K562 (cell line): Measurements from ENCODE around the gene OR6S1. TPM values are rescaled to one million over a fixed set of nuclear protein-coding genes. Genes with fewer than 3 reads are reported as not detected.

Experiments
- ATAC-seq: fragments of 200-7000 bp; cut with Tn5 transposase; 3 replicates; pipeline ENCODE4 v1.9.1; 2020; ENCODE audit warnings: moderate library complexity
- BruUV-seq: library from RNA; stranded (reverse); fragments of 400-500 nt; replicated peaks from 2 replicates; lab custom pipeline; 2021; lab: Mats Ljungman, UMichigan
- CTCF ChIA-PET: fragments of 300-600 bp; formaldehyde crosslinking; extraction: SDS; loops from one replicate; lab custom pipeline; 2021; ENCODE audit warnings: low intra/inter-chr PET ratio; lab: Yijun Ruan, JAX
- POLR2A ChIA-PET: fragments of 300-600, 350-650 bp; sonication (Branson Sonifier 250); formaldehyde crosslinking; extraction: SDS; loops from one replicate; lab custom pipeline; 2021; ENCODE audit warnings: antibody characterized with exemption, inconsistent platforms; lab: Yijun Ruan, JAX
- DNase-seq, 4 experiments: peaks; one replicate each; pipeline versions ENCODE4 v3.0.0 to v3.0.0-alpha.2; 2011 to 2018; ENCODE audit warnings: low spot score in 3 of 4, mixed read lengths in 3 of 4; ENCODE audit errors: extremely low read depth in 1 of 4
- FAIRE-seq: peaks from 2 replicates; lab custom pipeline; 2011; peaks lifted over from hg19 to GRCh38; lab: Jason Lieb, UNC
- H2AFZ ChIP-seq: 2 replicates; pipeline ENCODE4 v1.6.0; 2011; ENCODE audit warnings: low read depth, low read length, control low read depth, inconsistent platforms
- H3K27ac ChIP-seq: fragments of 200-600 bp; 3 replicates; pipeline ENCODE4 v1.8.0; 2011; ENCODE audit warnings: low read depth, mild to moderate bottlenecking, control low read depth, inconsistent platforms, low read length, moderate library complexity, mixed read lengths; ENCODE audit errors: extremely low read depth
- H3K27me3 ChIP-seq, 2 experiments: fragments of 300-600 bp in 1 of 2; 2 replicates in 1 of 2; 3 replicates in 1 of 2; pipeline versions ENCODE4 v1.6.0 to v1.8.0; 2011; ENCODE audit warnings: inconsistent platforms in 2 of 2, low read length in 2 of 2, mild to moderate bottlenecking in 1 of 2, mixed read lengths in 1 of 2, moderate library complexity in 1 of 2; ENCODE audit not compliant: control insufficient read depth in 2 of 2, insufficient read depth in 2 of 2
- H3K36me3 ChIP-seq: fragments of 300-600 bp; 3 replicates; pipeline ENCODE4 v1.8.0; 2011; ENCODE audit warnings: mild to moderate bottlenecking, low read length, inconsistent platforms; ENCODE audit not compliant: control insufficient read depth, insufficient read depth
- H3K4me1 ChIP-seq, 2 experiments: fragments of 200-600 bp in 1 of 2; replicated peaks in 1 of 2; 2 replicates in 1 of 2; 3 replicates in 1 of 2; pipeline versions ENCODE4 v1.5.1 to v1.8.0; 2011; ENCODE audit warnings: inconsistent platforms in 2 of 2, low read length in 2 of 2, mild to moderate bottlenecking in 1 of 2, mixed read lengths in 1 of 2, moderate library complexity in 1 of 2; ENCODE audit not compliant: control insufficient read depth in 2 of 2, insufficient read depth in 2 of 2
- H3K4me2 ChIP-seq: 2 replicates; pipeline ENCODE4 v1.6.1; 2011; ENCODE audit warnings: low read length, control low read depth, inconsistent platforms, mixed read lengths; ENCODE audit not compliant: insufficient read depth
- H3K4me3 ChIP-seq: fragments of 200-600 bp; sonication (generic), shearing (Covaris generic); 2 replicates; pipeline ENCODE4 v1.5.1; 2016; ENCODE audit warnings: control low read depth, inconsistent platforms
- H3K79me2 ChIP-seq: fragments of 200-600 bp; 3 replicates; pipeline ENCODE4 v1.8.0; 2011; ENCODE audit warnings: low read length, inconsistent platforms; ENCODE audit not compliant: control insufficient read depth, insufficient read depth
- H3K9ac ChIP-seq, 2 experiments: 2 replicates each; pipeline versions ENCODE4 v1.6.0 to v1.6.1; 2011; ENCODE audit warnings: low read depth in 2 of 2, low read length in 2 of 2, control low read depth in 1 of 2, inconsistent platforms in 1 of 2, mild to moderate bottlenecking in 1 of 2, mixed read lengths in 1 of 2; ENCODE audit not compliant: insufficient read depth in 1 of 2
- H3K9me1 ChIP-seq: one replicate; pipeline ENCODE4 v1.6.0; 2011; ENCODE audit warnings: inconsistent platforms, mild to moderate bottlenecking, low read length, moderate library complexity; ENCODE audit not compliant: control insufficient read depth, insufficient read depth
- H3K9me3 ChIP-seq: replicated peaks from 2 replicates; pipeline ENCODE4 v1.5.1; 2011; ENCODE audit warnings: low read depth, low read length, inconsistent platforms; ENCODE audit not compliant: control insufficient read depth, insufficient read depth
- H4K20me1 ChIP-seq: replicated peaks from 2 replicates; pipeline ENCODE4 v1.6.1; 2011; ENCODE audit warnings: low read length, inconsistent platforms, mixed read lengths; ENCODE audit not compliant: control insufficient read depth, insufficient read depth
- ARID1B ChIP-seq: fragments of 450-650 bp; IDR thresholded peaks from 2 replicates; pipeline ENCODE4 v1.6.1; 2016; ENCODE audit warnings: antibody characterized with exemption, mild to moderate bottlenecking, inconsistent platforms
- ASH1L ChIP-seq: fragments of 450-650 bp; IDR thresholded peaks from 2 replicates; pipeline ENCODE4 v1.6.1; 2018; ENCODE audit warnings: borderline replicate concordance, mild to moderate bottlenecking, low read depth; ENCODE audit not compliant: partially characterized antibody
- CBX1 ChIP-seq: sonication (generic); IDR thresholded peaks from 2 replicates; pipeline ENCODE4 v1.6.1; 2016; ENCODE audit warnings: antibody characterized with exemption, low read depth, mild to moderate bottlenecking
- FOXM1 ChIP-seq, 2 experiments: fragments of 450-650 bp in 1 of 2; sonication (generic) in 1 of 2; formaldehyde crosslinking in 1 of 2; IDR thresholded peaks; 2 replicates each; pipeline versions ENCODE4 v1.6.1 to v1.9.0; 2017 to 2022; ENCODE audit warnings: low read depth in 2 of 2, mild to moderate bottlenecking in 2 of 2, missing genetic modification reagents in 1 of 2, moderate library complexity in 1 of 2
- HLTF ChIP-seq: fragments of 450-650 bp; IDR thresholded peaks from 2 replicates; pipeline ENCODE4 v1.6.1; 2016
- MEF2A ChIP-seq: IDR thresholded peaks from 2 replicates; pipeline ENCODE4 v1.6.1; 2011; ENCODE audit warnings: low read depth, mild to moderate bottlenecking, low read length, moderate library complexity; ENCODE audit not compliant: control insufficient read depth
- PHF8 ChIP-seq: fragments of 200-600 bp; sonication (generic); IDR thresholded peaks from 2 replicates; pipeline ENCODE4 v1.6.1; 2012; ENCODE audit warnings: mixed run types, mild to moderate bottlenecking, inconsistent platforms, low read length, moderate library complexity, borderline replicate concordance
- PHTF2 ChIP-seq: fragments of 250-450 bp; sonication (Bioruptor Pico); IDR thresholded peaks from 2 replicates; pipeline ENCODE4 v1.5.0; 2021; ENCODE audit warnings: mild to moderate bottlenecking
- POLR3G ChIP-seq: IDR thresholded peaks from 2 replicates; pipeline ENCODE4 v1.6.1; 2011; ENCODE audit not compliant: insufficient read length, insufficient replicate concordance; ENCODE audit errors: extremely low read depth
- TARDBP ChIP-seq: fragments of 450-650 bp; IDR thresholded peaks from 2 replicates; pipeline ENCODE4 v1.6.1; 2016
- WGBS: fragments of 100-300 bp; shearing (Covaris generic); methylation state at CpG from one replicate; pipeline ENCODE4 v1.1.6; 2016; ENCODE audit warnings: low coverage, mixed read lengths; ENCODE audit not compliant: insufficient coverage; ENCODE audit errors: missing lambda C conversion rate; 5-methylcytosine and 5-hydroxymethylcytosine counted together
- in situ Hi-C: fragments of 300-500 bp; cut with MboI; formaldehyde crosslinking; loops from 4 replicates; pipeline ENCODE4 v1.15.0; 2018; ENCODE audit warnings: inconsistent platforms, mixed read lengths
- intact Hi-C: fragments of 100-400 bp; cut with micrococcal nuclease; formaldehyde crosslinking; loops from 2 replicates; pipeline ENCODE4 v1.14.2; 2022
- polyA plus RNA-seq, 8 experiments: library from polyadenylated mRNA; depleted of rRNA in 4 of 8; stranded (reverse) in 5 of 8; unstranded in 3 of 8; fragments of >200 nt; fragmentation: Nextera tagmentation in 2 of 8; fragmentation: Illumina TruSeq in 1 of 8; extraction: Ambion mirVana in 2 of 8; extraction: Trizol in 1 of 8; gene quantifications; 2 replicates each; pipeline versions ENCODE4 v1.2.1 to v1.2.3, GENCODE V29; 2011 to 2014; ENCODE audit warnings: inconsistent platforms in 1 of 8, missing spikeins in 1 of 8
- total RNA-seq, 7 experiments: library from RNA; depleted of rRNA in 6 of 7; stranded (reverse); fragments of >200 nt in 6 of 7; fragmentation: Illumina TruSeq in 2 of 7; extraction: Trizol in 2 of 7; gene quantifications; 2 replicates each; pipeline versions ENCODE4 v1.2.1 to v1.2.3, GENCODE V29; 2011 to 2021; ENCODE audit warnings: low replicate concordance in 1 of 7
- TF ChIP-seq, protein P1 (sequence below): fragments of 250-450 bp; sonication (Bioruptor Pico); IDR thresholded peaks from 2 replicates; pipeline ENCODE4 v1.5.0; 2020; ENCODE audit warnings: mild to moderate bottlenecking, borderline replicate concordance
- TF ChIP-seq, protein P2 (sequence below): fragments of 250-450 bp; sonication (Bioruptor Pico); IDR thresholded peaks from 2 replicates; pipeline ENCODE4 v1.4.0; 2020; ENCODE audit warnings: mild to moderate bottlenecking, moderate library complexity, borderline replicate concordance
- TF ChIP-seq, protein P3 (sequence below): fragments of 450-650 bp; formaldehyde crosslinking; conservative IDR thresholded peaks from 2 replicates; pipeline ENCODE4 v1.4.0; 2022; ENCODE audit warnings: mild to moderate bottlenecking, missing genetic modification characterization
- TF ChIP-seq, protein P4 (sequence below): fragments of 450-650 bp; formaldehyde crosslinking; IDR thresholded peaks from 2 replicates; pipeline ENCODE4 v1.4.0; 2020; ENCODE audit warnings: mild to moderate bottlenecking, moderate library complexity

Gene OR6S1
- total and polyA plus RNA-seq, 9 of the 15 experiments (the other 6 are each of a cell fraction or from before 2014, with no cell fraction given) = not detected

DNA sequence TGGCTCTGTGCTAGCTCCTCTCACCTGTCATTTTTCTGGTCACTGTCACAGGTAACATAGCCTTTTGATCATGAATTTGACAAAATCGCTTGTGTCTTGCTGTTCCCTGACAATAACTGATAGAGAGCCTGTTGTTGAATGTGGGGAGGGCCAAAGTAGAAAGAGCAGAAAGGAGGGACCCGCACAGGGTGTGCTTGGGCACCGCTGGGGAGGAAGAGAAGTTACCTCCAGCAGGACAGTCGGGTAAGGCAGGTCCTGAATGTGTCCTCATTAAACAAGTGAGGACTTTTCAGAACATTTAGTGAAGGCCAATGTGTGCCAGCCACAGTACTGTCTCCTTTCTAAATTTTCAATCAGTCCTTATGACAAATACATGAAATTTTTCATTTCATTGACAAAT, 50.3 kb downstream of the OR6S1 start, which contains the start of gene RNASE12:
Gene RNASE12, minus strand, starts transcription at position 142 of the 400 bp plus-strand sequence. CDS start 653 bp downstream, outside the sequence.
- ChIA-PET CTCF (no interaction called here), POLR2A (interaction anchor here (0.9 kb wide), 2 partner anchors 135 to 248 kb away, joined by 3 read pairs; no protein-coding TSS in a partner anchor)
- Histone ChIP-seq H3K27ac (peak within 1 kb of the TSS; percentile 50), H3K79me2 (no peaks in the 10 kb centered on the region), H2AFZ (peak within 1 kb of the TSS; percentile 91), H4K20me1 (no peaks in the 10 kb centered on the region), H3K9ac (peak within 1 kb of the TSS; percentile 29 to 68; a peak in 2 of 4 replicates), H3K4me1 (peaks cover 4 to 22% of the 10 kb centered on the region in 2 experiments), H3K4me3 (peak within 1 kb of the TSS; percentile 22), H3K27me3 (no peaks in the 10 kb centered on the region), H3K9me1 (no peaks in the 10 kb centered on the region), H3K9me3 (no peaks in the 10 kb centered on the region), H3K36me3 (no peaks in the 10 kb centered on the region), H3K4me2 (peak within 1 kb of the TSS; percentile 70)
- DNase-seq (no peak), FAIRE-seq (peak; percentile 48), ATAC-seq (peak; percentile 86)
- WGBS = 23% methylated on average over 4 of the region's 4 CpGs
- intact Hi-C loops (no loop called here), in situ Hi-C loops (no loop called here)
- BruUV-seq = no TSS peak
- TF ChIP-seq, protein P1, sequence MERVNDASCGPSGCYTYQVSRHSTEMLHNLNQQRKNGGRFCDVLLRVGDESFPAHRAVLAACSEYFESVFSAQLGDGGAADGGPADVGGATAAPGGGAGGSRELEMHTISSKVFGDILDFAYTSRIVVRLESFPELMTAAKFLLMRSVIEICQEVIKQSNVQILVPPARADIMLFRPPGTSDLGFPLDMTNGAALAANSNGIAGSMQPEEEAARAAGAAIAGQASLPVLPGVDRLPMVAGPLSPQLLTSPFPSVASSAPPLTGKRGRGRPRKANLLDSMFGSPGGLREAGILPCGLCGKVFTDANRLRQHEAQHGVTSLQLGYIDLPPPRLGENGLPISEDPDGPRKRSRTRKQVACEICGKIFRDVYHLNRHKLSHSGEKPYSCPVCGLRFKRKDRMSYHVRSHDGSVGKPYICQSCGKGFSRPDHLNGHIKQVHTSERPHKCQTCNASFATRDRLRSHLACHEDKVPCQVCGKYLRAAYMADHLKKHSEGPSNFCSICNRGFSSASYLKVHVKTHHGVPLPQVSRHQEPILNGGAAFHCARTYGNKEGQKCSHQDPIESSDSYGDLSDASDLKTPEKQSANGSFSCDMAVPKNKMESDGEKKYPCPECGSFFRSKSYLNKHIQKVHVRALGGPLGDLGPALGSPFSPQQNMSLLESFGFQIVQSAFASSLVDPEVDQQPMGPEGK (CRISPR knock-in tag) = no peak
- TF ChIP-seq FOXM1 (IDR thresholded peaks at IDR 0.05; ENCODE audit: low read depth) = no peak
- TF ChIP-seq FOXM1 (CRISPR knock-in tag; IDR thresholded peaks at IDR 0.05; ENCODE audit: low read depth) = no peak
- TF ChIP-seq TARDBP = no peak
- TF ChIP-seq ARID1B = no peak
- TF ChIP-seq, protein P2, sequence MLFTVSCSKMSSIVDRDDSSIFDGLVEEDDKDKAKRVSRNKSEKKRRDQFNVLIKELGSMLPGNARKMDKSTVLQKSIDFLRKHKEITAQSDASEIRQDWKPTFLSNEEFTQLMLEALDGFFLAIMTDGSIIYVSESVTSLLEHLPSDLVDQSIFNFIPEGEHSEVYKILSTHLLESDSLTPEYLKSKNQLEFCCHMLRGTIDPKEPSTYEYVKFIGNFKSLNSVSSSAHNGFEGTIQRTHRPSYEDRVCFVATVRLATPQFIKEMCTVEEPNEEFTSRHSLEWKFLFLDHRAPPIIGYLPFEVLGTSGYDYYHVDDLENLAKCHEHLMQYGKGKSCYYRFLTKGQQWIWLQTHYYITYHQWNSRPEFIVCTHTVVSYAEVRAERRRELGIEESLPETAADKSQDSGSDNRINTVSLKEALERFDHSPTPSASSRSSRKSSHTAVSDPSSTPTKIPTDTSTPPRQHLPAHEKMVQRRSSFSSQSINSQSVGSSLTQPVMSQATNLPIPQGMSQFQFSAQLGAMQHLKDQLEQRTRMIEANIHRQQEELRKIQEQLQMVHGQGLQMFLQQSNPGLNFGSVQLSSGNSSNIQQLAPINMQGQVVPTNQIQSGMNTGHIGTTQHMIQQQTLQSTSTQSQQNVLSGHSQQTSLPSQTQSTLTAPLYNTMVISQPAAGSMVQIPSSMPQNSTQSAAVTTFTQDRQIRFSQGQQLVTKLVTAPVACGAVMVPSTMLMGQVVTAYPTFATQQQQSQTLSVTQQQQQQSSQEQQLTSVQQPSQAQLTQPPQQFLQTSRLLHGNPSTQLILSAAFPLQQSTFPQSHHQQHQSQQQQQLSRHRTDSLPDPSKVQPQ = no peak
- no peak for TF ChIP-seq POLR3G
- TF ChIP-seq MEF2A = no peak
- no peak for TF ChIP-seq PHTF2
- TF ChIP-seq PHF8 = no peak
- no peak for TF ChIP-seq HLTF
- no peak for TF ChIP-seq CBX1
- TF ChIP-seq, protein P3, sequence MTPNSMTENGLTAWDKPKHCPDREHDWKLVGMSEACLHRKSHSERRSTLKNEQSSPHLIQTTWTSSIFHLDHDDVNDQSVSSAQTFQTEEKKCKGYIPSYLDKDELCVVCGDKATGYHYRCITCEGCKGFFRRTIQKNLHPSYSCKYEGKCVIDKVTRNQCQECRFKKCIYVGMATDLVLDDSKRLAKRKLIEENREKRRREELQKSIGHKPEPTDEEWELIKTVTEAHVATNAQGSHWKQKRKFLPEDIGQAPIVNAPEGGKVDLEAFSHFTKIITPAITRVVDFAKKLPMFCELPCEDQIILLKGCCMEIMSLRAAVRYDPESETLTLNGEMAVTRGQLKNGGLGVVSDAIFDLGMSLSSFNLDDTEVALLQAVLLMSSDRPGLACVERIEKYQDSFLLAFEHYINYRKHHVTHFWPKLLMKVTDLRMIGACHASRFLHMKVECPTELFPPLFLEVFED = no peak
- TF ChIP-seq, protein P4, sequence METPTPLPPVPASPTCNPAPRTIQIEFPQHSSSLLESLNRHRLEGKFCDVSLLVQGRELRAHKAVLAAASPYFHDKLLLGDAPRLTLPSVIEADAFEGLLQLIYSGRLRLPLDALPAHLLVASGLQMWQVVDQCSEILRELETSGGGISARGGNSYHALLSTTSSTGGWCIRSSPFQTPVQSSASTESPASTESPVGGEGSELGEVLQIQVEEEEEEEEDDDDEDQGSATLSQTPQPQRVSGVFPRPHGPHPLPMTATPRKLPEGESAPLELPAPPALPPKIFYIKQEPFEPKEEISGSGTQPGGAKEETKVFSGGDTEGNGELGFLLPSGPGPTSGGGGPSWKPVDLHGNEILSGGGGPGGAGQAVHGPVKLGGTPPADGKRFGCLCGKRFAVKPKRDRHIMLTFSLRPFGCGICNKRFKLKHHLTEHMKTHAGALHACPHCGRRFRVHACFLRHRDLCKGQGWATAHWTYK (CRISPR knock-in tag) = no peak
- TF ChIP-seq ASH1L = no peak
